PC-9 (cell line): ENCODE results near the gene GRN. TPM values are rescaled to one million over a fixed set of nuclear protein-coding genes. Genes with fewer than 3 reads are reported as not detected.

ENCODE experiments used
- BruUV-seq: library from RNA; stranded (reverse); fragments of 400-500 nt; replicated peaks from 2 replicates; lab custom pipeline; 2021; lab: Mats Ljungman, UMichigan
- CTCF ChIA-PET: fragments of 300-600 bp; sonication (Branson Sonifier 250); formaldehyde crosslinking; loops from one replicate; lab custom pipeline; 2022; ENCODE audit warnings: antibody characterized with exemption; lab: Charles Lee
- POLR2A ChIA-PET: fragments of 300-600 bp; sonication (Branson Sonifier 250); formaldehyde crosslinking; loops from one replicate; lab custom pipeline; 2022; ENCODE audit warnings: antibody characterized with exemption; ENCODE audit not compliant: unreplicated experiment; lab: Charles Lee
- DNase-seq, 2 experiments: peaks; one replicate each; pipeline versions ENCODE4 v3.0.0 to v3.0.0-alpha.2; 2015 to 2022; ENCODE audit warnings: mixed read lengths in 1 of 2
- H2AFZ ChIP-seq: fragments of 200-600 bp; sonication (generic); 2 replicates; pipeline ENCODE4 v1.8.1; 2017; ENCODE audit warnings: antibody characterized with exemption
- H3F3A ChIP-seq: fragments of 200-600 bp; sonication (generic); 2 replicates; pipeline ENCODE4 v1.8.1; 2017; ENCODE audit warnings: antibody characterized with exemption, mild to moderate bottlenecking, low read depth; ENCODE audit not compliant: insufficient read depth
- H3K27ac ChIP-seq: fragments of 200-600 bp; sonication (generic); 2 replicates; pipeline ENCODE4 v1.6.1; 2016; ENCODE audit warnings: mixed run types
- H3K27me3 ChIP-seq: fragments of 200-600 bp; sonication (generic); 2 replicates; pipeline ENCODE4 v1.6.1; 2016; ENCODE audit warnings: low read depth, mixed run types; ENCODE audit not compliant: insufficient read depth
- H3K36me3 ChIP-seq: fragments of 200-600 bp; sonication (generic); 2 replicates; pipeline ENCODE4 v1.6.1; 2016; ENCODE audit warnings: low read depth, mixed run types
- H3K4me1 ChIP-seq: fragments of 200-600 bp; sonication (generic); replicated peaks from 2 replicates; pipeline ENCODE4 v1.6.1; 2016; ENCODE audit warnings: mixed run types; ENCODE audit not compliant: insufficient read depth
- H3K4me2 ChIP-seq: fragments of 200-600 bp; sonication (generic); 2 replicates; pipeline ENCODE4 v1.6.1; 2017; ENCODE audit warnings: mixed run types
- H3K4me3 ChIP-seq: fragments of 200-600 bp; sonication (generic); 2 replicates; pipeline ENCODE4 v1.6.1; 2016; ENCODE audit warnings: mixed run types
- H3K79me2 ChIP-seq: fragments of 200-600 bp; sonication (generic); 2 replicates; pipeline ENCODE4 v1.6.1; 2017; ENCODE audit warnings: low read depth, mixed run types
- H3K9me2 ChIP-seq: fragments of 200-600 bp; sonication (generic); 2 replicates; pipeline ENCODE4 v1.8.1; 2017; ENCODE audit warnings: mild to moderate bottlenecking; ENCODE audit not compliant: insufficient read depth
- H3K9me3 ChIP-seq: fragments of 200-600 bp; sonication (generic); 2 replicates; pipeline ENCODE4 v1.8.1; 2016; ENCODE audit warnings: low read depth; ENCODE audit not compliant: insufficient read depth
- H4K20me1 ChIP-seq: fragments of 200-600 bp; sonication (generic); 2 replicates; pipeline ENCODE4 v1.8.1; 2017; ENCODE audit not compliant: insufficient read depth
- CTCF ChIP-seq: fragments of 200-600 bp; sonication (generic); conservative IDR thresholded peaks from 2 replicates; pipeline ENCODE4 v1.6.1; 2017; ENCODE audit warnings: mixed run types, antibody characterized with exemption, mild to moderate bottlenecking, moderate library complexity
- EZH2 ChIP-seq: fragments of 200-600 bp; sonication (generic); IDR thresholded peaks from 2 replicates; pipeline ENCODE4 v1.8.0; 2017; ENCODE audit warnings: antibody characterized with exemption, low read depth
- intact Hi-C: fragments of 100-400 bp; cut with micrococcal nuclease; formaldehyde crosslinking; loops from one replicate; pipeline ENCODE4 v1.10.0; 2022; ENCODE audit not compliant: unreplicated experiment
- total RNA-seq: library from RNA; stranded (reverse); gene quantifications from 2 replicates; pipeline ENCODE4 v1.2.3, GENCODE V29; 2021

Gene GRN
- total RNA-seq, 1 experiment from 2014 or later: 226 TPM

GRCh38 chr17:44333371-44333770 is 11.7 kb upstream of the GRN start:
- no peak overlapping the region for H2AFZ ChIP-seq

GRCh38 chr17:44334315-44334714 is 10.8 kb upstream of the GRN start:
- H3K4me1 ChIP-seq: peaks cover 15% of the 10 kb centered on the region
- H3K27ac ChIP-seq: no peak overlapping the region
- no peak for DNase-seq
- BruUV-seq: no TSS peak
- TF ChIP-seq EZH2 (no peak), CTCF (no peak)
- peaks cover 9% of the 10 kb centered on the region; the same call in 1 of the 2 replicates for H3F3A ChIP-seq
- H3K27me3 ChIP-seq: no peaks in the 10 kb centered on the region
- no peaks in the 10 kb centered on the region for H3K36me3 ChIP-seq
- no peak overlapping the region for H3K4me3 ChIP-seq
- intact Hi-C loops: loop anchor here (5.0 kb wide), 1 partner anchor 392 kb away; the partner anchor contains the start of gene PPY
- H2AFZ ChIP-seq: no peak overlapping the region
- POLR2A ChIA-PET: no interaction called here
- CTCF ChIA-PET: no interaction called here
- no peak overlapping the region for H3K4me2 ChIP-seq
- H3K9me3 ChIP-seq: no peaks in the 10 kb centered on the region
- no peaks in the 10 kb centered on the region for H4K20me1 ChIP-seq
- no peaks in the 10 kb centered on the region for H3K9me2 ChIP-seq
- H3K79me2 ChIP-seq: no peaks in the 10 kb centered on the region

More at GRCh38 chr17:44333371-44333770, 11.7 kb upstream of the GRN start:
- no peak overlapping the region for H3K27ac ChIP-seq
- ChIA-PET CTCF (no interaction called here), POLR2A (no interaction called here)
- no peaks in the 10 kb centered on the region for H3K9me3 ChIP-seq
- H4K20me1 ChIP-seq: no peaks in the 10 kb centered on the region
- BruUV-seq: no TSS peak
- no peak for DNase-seq
- H3K36me3 ChIP-seq: no peaks in the 10 kb centered on the region
- intact Hi-C loops: loop anchor here (5.0 kb wide), 1 partner anchor 391 kb away; the partner anchor contains the start of gene PPY
- no peaks in the 10 kb centered on the region for H3K79me2 ChIP-seq
- no peaks in the 10 kb centered on the region for H3K27me3 ChIP-seq
- H3F3A ChIP-seq: peaks cover 13% of the 10 kb centered on the region; the same call in 1 of the 2 replicates
- H3K9me2 ChIP-seq: no peaks in the 10 kb centered on the region
- no peak overlapping the region for H3K4me3 ChIP-seq
- TF ChIP-seq EZH2 (no peak), CTCF (no peak)
- H3K4me2 ChIP-seq: no peak overlapping the region
- peaks cover 8% of the 10 kb centered on the region; the same call in 1 of the 2 replicates for H3K4me1 ChIP-seq

- Histone ChIP-seq H3K4me3 (no peak overlapping the region), H3K36me3 (no peaks in the 10 kb centered on the region), H3K9me3 (no peaks in the 10 kb centered on the region), H3F3A (peaks cover 9% of the 10 kb centered on the region; the same call in 1 of the 2 replicates), H3K4me1 (peaks cover 15% of the 10 kb centered on the region), H4K20me1 (no peaks in the 10 kb centered on the region), H3K4me2 (no peak overlapping the region), H3K27ac (no peak overlapping the region), H3K27me3 (no peaks in the 10 kb centered on the region), H3K79me2 (no peaks in the 10 kb centered on the region), H2AFZ (no peak overlapping the region), H3K9me2 (no peaks in the 10 kb centered on the region)
- intact Hi-C loops: loop anchor here (5.0 kb wide), 1 partner anchor 392 kb away; the partner anchor contains the start of gene PPY
- BruUV-seq: no TSS peak
- no peak for DNase-seq
- no peak for TF ChIP-seq CTCF
- no peak for TF ChIP-seq EZH2
- CTCF ChIA-PET: no interaction called here
- POLR2A ChIA-PET: no interaction called here
Measured at GRCh38 chr17:44334727-44335126, 10.4 kb upstream of the GRN start.
